Astrocyte (in vitro differentiated cells and primary cell): ENCODE measurements around the gene SDHB.

Experiments used
- EZH2 ChIP-seq: IDR thresholded peaks from 2 replicates; pipeline ENCODE4 v1.6.1; 2012; ENCODE audit warnings: mild to moderate bottlenecking, low read length, inconsistent platforms; ENCODE audit not compliant: insufficient read depth
- TF ChIP-seq, protein P1 (sequence below): IDR thresholded peaks from 2 replicates; pipeline ENCODE4 v1.5.1; 2011; ENCODE audit warnings: low read depth, mild to moderate bottlenecking, inconsistent platforms, low read length, moderate library complexity; ENCODE audit not compliant: insufficient read depth

DNA sequence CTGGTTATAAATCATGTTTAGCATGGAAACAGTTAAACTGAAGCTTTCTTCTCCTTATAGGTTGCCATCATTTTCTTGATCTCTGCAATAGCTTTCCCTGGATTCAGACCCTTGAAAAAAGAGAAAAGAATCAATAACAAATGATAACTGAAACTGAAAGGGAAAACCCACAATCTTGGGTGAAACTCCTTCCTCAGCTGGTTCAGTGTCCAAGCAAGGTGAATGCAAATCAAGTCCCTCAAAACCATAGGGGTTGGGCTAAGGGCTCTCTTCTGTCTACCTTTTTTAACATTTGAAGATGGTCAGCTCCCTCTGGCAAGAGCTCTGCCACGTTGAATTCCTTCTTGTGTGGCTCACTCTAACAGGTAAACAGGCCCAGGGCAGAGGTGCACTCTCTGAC, 35.0 kb downstream of the SDHB start:
- TF ChIP-seq, protein P1, sequence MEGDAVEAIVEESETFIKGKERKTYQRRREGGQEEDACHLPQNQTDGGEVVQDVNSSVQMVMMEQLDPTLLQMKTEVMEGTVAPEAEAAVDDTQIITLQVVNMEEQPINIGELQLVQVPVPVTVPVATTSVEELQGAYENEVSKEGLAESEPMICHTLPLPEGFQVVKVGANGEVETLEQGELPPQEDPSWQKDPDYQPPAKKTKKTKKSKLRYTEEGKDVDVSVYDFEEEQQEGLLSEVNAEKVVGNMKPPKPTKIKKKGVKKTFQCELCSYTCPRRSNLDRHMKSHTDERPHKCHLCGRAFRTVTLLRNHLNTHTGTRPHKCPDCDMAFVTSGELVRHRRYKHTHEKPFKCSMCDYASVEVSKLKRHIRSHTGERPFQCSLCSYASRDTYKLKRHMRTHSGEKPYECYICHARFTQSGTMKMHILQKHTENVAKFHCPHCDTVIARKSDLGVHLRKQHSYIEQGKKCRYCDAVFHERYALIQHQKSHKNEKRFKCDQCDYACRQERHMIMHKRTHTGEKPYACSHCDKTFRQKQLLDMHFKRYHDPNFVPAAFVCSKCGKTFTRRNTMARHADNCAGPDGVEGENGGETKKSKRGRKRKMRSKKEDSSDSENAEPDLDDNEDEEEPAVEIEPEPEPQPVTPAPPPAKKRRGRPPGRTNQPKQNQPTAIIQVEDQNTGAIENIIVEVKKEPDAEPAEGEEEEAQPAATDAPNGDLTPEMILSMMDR, result no peak
- TF ChIP-seq EZH2, result no peak
